Stimulated activated CD4-positive, alpha-beta T cell treated with anti-CD3 and anti-CD28 coated beads, Interleukin-1b, Interleukin-23, amount 100 ng/mL, for 24 hours (primary cell): Measurements from ENCODE around the gene ZNF660.
A peak's percentile ranks its signal among the peaks of the same experiment; 100 is the strongest.
"Not testable (repeated sequence)": the region's sequence is repeated elsewhere in the genome, so short reads cannot be mapped to it uniquely, and the experiment has no call there.

Experiments used
- DNase-seq, 4 experiments: peaks; one replicate each; pipeline ENCODE4 v3.0.0-alpha.2; 2020; ENCODE audit warnings: low read depth in 4 of 4, low spot score in 1 of 4

Gene ZNF660

DNA sequence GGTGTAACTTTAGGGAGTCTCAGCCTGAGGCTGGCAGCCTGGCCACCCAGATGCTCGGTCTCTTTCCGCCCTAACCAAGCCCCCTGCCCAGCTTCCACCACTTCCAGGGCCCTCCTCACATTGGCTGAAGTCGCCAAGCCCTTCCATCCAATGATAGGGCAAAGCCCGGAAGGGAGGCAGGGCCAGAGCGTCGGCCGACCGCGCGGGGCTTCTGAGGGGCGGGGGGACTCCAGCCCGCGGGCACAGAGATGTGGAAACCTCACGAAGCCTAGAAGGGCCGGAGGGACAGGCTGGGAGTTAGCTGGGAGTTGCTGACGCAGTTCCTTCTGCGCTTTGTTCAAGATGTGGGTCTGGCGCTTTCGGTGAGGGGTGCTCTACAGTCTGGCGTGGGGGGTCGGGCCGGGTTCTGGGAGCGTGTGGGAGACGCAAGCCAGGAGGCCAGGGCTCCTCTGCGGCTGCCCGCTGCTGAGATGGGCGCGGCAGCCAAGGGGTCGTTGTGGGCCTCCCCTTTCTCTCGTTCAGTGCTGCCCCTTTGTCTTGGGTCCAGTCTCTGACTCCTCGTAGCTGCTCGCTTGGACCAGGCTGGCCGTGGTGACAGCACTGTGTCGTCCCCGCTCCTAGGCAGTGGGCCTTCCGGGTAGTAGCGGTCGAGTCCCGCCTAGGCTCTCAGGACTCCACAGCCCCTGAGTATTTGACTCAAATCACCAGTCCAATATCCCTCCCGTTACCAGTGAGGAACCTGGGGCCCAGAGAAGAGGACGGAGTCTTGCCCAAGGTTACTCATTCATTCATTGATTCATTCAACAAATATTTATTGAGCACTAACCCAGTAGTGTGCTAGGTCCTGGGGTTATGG is at the start of gene ZNF660:
ZNF660 (plus strand) TSS at position 319 of the 856 bp plus-strand sequence. CDS start 9,230 bp downstream, outside the sequence.
- DNase-seq, result no peak

DNA sequence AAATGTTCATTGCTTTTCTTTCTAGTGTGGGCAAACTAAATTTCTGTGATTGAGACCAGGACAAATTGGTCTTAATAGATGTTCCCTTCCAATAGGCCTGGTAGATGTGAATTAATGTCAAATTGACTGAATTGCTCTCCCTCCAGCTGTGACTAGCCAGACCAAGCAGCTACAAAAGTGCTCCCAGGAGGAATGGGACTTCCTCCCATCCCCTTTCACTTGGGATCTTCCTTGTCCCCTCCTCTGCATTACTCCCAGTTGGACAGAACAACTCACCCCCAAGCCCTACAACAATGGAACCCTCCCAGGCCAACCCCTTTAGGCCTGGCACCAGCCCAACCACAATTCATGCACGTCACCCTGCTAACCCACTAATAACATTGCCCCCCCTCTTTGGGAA is 49.4 kb upstream of the ZNF660 start:
- no peak for DNase-seq

DNA sequence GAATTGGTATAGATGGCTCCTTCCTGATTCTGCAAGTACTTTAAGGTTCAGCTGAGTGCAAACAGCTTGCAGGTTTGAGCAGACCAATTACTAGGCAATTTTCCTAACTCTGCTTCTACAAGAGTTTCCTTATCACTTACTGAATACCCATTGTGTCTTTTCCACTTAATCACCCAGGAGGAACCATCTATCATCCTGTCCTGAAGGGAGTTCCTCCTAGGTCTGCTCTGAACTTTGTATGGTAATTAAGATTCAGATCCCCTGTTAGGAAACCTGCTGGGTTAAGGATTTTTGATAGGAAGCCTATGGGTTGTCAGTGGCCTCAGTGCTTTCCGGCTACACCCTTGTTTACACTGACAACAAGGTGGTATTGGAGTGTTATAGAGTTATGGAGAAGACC is 40.0 kb upstream of the ZNF660 start:
- not testable (repeated sequence) for DNase-seq

DNA sequence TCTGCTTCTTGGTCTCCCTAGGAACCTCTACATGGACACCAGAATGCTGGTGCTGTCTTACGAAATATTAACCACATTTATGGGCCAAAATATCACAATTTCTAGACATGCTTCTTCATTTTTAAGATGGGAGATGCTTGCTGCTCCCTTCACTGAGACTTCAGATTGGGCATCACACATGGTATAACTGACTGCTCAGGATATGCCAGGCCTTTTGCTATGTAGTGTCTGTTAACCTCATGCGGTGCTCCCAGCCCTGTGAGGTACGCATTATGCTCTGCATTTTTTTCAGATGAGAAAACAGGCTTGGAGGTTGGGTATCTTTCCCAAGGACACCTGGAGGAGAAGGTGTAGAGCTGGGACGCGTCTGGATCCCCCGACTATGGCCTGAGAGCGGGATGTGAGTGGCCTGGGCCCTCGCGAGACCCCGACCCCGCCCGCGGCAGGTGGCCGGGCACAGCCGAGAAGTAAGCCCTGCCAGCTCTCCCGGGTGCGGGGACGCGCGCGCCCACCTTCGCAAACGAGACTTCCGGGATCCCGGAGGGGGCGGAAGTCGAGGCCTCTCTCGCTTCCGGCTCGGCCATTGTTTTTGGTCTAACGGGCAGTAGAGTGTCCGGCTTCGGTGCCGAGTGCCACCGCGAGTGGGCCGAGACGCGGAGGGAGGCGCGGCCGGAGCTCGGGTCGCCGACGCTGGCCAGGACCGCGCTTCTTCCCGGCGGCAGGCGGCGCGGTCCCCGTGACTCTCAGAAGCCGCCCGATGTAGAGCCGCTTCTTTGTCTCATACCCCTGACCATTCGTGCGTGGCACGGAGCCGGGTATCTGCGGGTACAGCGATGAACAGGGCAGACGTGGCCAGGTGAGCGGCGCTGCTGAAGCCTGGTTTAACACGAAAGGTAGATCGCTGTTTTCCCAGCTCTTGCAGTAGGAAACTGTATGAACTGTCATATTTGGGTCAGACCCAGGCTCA is 29.9 kb upstream of the ZNF660 start, which contains the start of gene ZKSCAN7:
ZKSCAN7 (plus strand) TSS at position 568 of the 967 bp plus-strand sequence. CDS start 1,855 bp downstream, outside the sequence.
- DNase-seq, result peak; percentile 18 to 48 (median 29)

DNA sequence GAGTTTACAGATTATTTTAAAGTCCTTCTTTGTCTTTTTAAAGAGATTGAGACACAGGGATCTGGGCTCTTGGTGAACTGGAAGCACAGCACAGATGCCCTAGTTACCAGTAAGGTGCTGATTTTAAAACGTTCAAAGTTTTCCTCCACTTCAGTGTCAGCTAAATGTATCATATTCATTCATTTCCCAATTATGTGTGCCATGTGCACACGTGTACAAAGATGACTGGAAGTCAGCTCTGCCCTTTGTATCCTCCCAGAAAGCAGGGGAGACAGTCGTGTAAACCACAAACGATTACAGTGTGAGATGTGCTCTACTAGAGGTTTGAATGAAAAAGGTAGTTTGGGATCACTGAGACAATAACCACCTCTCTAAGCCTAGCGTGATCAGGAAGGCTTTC is 29.0 kb upstream of the ZNF660 start:
- DNase-seq, result no peak

DNA sequence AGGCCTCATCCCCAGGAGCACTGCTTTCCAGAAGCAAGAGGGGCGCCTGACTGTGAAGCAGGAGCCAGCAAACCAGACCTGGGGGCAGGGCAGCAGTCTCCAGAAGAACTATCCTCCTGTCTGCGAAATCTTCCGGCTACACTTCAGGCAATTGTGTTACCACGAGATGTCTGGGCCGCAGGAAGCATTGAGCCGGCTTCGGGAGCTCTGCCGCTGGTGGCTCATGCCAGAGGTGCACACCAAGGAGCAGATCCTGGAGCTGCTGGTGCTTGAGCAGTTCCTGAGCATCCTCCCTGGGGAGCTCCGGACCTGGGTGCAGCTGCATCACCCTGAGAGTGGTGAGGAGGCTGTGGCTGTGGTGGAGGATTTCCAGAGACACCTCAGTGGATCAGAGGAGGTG is 27.7 kb upstream of the ZNF660 start:
- no peak for DNase-seq

DNA sequence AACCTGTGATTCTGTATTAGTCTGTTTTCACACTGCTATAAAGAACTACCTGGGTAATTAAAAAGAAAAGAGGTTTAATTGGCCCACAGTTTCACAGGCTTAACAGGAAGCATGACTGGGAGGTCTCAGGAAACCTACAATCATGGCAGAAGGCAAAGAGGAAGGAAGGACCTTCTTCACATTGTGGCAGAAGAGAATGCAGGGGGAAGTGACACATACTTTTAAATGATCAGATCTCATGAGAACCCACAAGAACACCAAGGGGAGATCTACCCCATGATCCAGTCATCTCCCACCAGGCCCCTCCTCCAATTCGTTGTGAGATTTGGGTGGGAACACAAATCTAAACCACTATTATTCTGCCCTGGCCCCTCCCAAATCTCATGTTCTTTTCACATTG is 23.7 kb upstream of the ZNF660 start:
- DNase-seq, result no peak

DNA sequence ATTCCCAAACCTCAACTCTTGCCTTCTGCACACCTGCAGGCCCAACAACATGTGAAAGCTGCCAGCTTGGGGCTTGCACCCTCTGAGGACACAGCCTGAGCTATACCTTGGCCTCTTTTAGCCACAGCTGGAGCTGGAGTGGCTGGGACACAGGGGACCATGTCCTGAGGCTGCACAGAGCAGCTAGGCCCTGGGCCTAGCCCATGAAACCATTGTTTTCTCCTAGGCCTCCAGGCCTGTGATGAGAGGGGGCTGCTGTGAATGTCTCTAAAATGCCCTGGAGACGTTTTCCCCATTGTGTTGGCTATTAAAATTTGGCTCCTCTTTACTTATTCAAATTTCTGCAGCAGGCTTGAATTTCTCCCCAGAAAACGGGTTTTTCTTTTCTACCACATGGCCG is 22.6 kb upstream of the ZNF660 start:
- no peak for DNase-seq

DNA sequence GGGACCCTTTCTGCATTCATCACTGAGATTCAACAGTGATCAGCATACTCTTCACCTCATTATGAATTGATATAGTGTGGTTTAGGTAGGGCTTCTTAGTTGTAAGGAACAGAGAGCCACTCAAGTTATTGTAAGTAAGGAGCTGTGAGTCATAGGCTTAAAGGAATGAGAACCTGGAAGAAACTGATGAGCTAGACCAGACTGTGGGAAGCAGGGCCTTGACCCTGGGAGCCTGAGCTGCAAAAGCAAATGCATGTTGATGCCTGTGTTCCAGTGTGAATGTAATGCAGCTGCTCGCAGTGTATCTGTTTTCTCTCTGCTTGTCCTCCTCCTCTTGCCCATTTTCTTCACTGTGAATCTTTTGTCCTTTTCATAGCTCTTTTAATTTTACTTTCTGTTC is 16.2 kb upstream of the ZNF660 start:
- no peak for DNase-seq

DNA sequence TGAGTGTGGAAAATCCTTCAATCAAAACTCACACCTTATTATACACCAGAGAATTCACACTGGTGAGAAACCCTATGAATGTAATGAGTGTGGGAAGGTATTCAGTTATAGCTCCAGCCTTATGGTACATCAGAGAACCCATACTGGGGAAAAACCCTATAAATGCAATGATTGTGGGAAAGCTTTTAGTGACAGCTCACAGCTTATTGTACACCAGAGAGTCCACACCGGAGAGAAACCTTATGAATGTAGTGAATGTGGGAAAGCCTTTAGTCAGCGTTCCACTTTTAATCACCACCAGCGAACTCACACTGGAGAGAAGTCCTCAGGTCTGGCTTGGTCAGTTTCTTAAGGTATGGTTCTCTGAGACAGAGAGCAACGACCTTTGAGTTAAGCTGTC is 13.7 kb upstream of the ZNF660 start:
- no peak for DNase-seq

DNA sequence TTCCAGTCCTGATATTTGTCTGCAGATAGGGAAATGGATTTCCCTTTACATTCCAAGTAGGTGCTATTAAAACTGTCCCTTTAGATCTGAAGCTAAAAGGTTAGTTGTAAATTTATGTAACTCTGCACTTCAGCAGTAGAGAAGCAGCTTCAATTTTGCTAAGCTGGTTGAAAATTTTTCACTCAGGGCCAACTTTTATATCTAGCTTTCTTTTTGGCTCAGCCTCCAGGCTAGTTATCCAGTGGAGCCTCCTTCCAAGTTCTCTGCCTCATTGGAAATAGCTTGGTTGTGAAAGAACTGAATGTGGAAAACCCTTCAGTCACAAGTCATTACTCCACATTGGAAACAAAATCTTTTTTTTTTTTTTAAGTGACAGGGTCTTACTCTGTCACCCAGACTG is 8.2 kb upstream of the ZNF660 start:
- DNase-seq, result no peak

DNA sequence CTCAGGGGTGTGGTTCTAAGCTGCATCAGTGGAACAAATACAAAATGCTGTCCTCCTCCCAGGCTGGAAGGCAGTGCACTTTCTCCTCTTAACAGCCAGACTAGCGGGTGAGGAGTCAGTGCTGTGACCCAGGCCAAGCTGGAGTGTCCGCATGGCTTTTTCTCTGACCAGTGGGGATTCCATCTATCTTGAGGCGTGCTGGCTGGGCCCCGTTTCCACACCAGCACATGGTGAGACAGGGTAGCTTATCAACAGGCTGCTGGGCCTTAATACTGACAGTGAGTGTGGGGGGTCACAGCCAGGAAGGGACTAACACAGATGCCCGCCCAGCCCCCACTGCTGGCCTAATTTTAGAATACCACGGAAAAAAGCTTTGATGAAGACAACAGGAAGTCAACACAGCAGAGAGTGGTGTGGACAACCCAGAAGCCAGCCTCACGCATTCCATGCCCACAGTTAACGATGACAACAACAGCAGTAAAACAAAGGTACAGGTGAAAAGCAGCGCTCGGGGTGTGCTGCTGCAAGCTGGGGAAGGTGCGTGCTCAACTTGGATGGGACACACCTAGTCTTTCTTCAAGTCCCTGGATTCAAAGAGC is 7.3 kb upstream of the ZNF660 start:
- DNase-seq, result not testable (repeated sequence)

DNA sequence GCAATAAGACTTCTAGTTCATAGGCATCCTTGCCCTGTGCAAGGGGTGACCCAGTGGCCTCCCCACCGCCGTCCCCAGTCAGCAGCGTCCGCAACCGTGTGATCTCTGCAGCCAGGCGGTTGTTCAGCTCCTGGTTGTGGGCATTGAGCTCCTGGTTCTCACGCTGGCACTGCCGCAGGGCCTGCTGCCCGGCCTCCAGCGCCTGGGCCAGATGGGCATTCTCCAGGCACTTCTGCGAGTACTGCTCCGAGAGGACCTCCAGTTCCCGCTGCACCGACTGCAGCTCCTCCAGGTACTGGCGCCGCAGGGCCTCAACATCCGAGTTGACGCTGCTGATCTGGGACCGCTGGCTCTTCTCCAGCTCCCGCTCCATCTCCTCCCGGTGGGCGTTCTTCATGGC is 6.4 kb upstream of the ZNF660 start:
- not testable (repeated sequence) for DNase-seq

DNA sequence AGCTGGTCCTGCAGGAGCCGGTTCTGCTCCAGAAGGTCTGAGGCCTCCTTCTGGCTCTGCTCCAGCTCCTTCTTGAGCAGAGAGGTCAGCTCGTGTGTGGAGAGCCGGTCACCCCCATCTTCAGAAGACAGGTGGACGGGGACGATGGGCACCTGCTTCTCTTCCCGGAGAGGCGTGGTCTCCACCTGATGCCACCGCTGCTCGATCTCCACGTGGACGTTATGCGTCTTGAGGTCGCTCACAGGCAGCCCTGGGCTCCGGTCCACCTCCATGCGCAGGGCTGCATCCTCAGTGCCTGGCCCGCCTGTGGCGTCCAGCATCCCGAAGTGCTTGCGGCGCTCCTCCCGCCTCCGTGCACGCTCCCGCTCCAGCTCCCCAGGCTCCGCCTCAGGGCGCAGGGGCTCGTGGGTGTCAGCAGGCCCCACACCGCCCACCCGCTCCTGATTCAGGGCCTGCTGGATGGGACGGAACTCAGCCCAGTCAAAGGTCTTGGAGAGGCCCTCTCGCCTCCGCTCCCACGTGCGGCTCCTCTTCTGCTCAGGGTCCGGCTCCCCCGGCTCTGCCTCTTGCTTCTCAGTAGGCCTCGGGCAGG is 5.7 kb upstream of the ZNF660 start:
- not testable (repeated sequence) for DNase-seq

DNA sequence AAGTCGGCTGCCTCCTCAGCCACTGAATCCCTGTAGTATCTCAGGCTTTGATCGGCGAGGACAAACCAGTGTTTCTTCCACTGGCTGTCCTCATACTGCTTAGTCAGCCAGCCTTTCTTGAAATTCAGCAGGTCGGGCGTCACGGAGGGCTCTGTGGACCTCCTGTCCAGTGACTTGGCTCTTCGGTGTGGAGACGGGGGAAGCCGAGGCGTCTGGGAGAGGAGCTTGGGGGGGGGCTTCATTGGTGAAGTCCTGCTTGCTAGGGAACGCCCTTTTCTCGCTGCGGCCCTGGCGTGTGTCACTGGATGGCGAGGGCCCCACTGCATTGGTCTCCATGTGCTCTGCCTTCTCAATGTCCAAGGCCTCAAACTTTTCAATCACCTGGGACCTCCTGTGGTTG is 5.0 kb upstream of the ZNF660 start:
- not testable (repeated sequence) for DNase-seq

DNA sequence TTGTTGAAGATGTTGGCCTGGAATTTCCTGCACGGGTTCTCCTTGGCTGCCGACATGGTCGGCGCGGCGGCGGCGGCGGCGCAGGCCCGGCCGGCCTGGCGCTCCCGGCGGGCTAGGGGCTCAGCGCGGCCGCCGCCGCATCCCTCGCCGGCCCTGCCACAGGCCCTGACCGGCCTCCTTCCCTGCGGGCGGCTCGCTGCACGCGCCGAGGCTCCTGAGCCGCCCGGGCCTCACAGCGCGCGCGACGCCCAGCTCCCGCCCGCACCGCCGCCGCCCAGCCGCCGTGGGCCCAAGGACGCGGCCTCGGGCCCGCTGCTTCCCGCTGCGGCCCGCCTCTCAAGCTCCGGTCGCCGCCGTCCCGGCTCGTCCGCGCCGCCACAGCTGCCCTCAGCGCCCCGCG is 3.8 kb upstream of the ZNF660 start:
- not testable (repeated sequence) for DNase-seq

DNA sequence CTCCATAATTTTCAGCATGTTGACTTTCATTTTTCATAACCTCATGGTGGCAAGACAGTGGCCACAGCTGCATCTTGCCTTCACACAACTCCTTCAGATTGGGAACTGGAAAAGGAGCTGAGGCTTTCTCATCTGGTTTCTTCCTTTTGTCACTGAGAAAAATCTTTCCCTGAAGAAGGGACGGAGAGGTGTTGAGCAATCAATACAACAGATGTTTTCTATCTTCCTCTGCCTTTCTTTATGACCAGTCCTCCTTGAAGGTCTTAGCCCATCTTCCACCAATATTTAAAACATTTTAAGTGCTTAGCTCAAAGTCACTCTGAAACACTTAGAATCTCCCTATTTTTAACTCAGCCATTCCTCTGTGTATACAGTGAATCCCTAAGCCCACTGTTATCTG is 11.9 kb downstream of the ZNF660 start:
- no peak for DNase-seq

DNA sequence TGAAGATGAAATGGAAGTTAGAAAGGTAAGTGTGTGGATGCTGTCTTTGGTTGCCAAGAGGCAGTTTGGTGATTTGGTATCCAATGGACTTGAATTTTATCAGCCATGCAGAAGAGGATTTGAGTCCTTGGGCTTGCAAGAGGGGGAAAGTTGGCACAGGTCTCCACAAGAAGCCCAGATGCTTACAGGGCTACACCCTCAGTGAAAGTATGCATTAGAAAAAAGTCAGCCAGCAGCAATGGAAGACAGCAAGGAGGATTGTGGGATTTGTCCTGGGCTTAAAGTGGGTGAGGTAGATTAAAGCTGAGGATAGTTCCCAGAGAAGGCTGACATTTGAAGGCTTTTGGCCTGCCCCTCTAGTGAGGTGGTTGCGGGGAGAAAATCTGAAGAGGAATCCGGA is 17.0 kb downstream of the ZNF660 start:
- DNase-seq, result no peak

DNA sequence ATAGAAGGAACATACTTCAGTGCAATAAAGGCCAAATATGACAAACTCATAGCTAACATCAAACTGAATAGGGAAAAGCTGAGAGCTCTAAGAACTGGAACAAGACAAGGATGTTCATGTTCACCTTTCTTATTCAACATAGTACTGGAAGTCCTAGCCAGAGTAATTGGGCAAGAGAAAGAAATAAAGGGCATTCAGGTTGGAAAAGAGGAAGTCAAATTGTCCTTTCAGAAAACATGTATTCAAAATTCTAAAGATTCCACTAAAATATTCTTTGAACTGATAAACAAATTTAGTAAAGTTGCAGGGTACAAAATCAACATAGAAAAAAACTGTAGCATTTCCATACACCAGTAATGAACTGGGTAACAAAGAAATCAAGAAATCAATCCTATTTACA is 27.9 kb downstream of the ZNF660 start:
- DNase-seq, result no peak

DNA sequence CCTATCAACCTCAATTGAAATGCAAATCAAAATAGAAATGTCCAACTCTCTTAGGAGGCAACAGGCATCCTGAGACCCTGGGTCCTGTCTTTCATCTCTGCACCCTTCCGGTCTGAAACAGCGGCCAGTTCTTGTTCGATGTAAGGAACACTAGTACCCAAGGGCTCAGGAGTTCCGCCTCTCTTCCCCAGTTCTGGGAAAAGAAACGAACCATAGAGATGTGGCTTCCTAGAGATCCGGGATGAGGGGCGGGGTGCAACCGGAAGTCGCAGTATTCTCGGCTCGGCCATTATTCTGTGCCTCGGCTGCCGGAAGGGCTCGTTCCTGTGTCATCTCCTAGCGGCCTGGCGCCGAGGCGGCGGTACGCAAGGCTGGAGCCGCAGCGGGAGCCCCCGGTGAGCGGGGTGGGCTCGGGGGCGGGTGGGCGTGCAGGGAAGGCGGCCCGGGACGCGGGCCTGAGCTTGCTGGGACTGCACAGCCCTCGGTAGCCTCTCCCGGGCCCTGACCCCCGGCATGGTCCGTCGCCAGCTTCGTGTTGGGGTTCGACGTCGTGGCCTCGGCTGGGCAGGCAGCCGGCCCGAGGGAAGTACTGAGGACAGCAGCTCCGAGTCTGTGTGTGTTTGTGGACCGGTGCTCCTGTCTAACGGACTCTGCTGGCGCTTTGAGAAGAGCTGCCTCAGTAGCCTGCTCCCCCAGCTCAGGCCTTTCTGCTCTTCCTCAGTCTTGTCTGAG is 40.2 kb downstream of the ZNF660 start, which contains the start of gene ZNF197:
ZNF197 (plus strand) TSS at position 288 of the 732 bp plus-strand sequence. CDS start 4,119 bp downstream, outside the sequence.
- DNase-seq, result peak in 3 of 4 experiments; percentile 42 to 58 (median 49)
